ENCODE results near the gene NPHP4. TPM values are rescaled to one million over a fixed set of nuclear protein-coding genes. Genes with fewer than 3 reads are reported as not detected.

NPHP4 gene
- polyA plus RNA-seq, 1 donor (not counting 4 experiments of a cell fraction or from before 2014, with no cell fraction given), result 3.7 TPM

- TF ChIP-seq CTCF (optimal IDR thresholded peaks at IDR 0.05 in 1 of 3, IDR thresholded peaks at IDR 0.05 in 1 of 3, conservative IDR thresholded peaks at IDR 0.05 in 1 of 3; ENCODE audit: extremely low read depth in 1 of 3, insufficient read depth in 2 of 3, low read length in 3 of 3) (no peak), EZH2 (IDR thresholded peaks at IDR 0.05; ENCODE audit: low read length) (no peak)
Measured at GRCh38 chr1:5859766-5860165, 132.5 kb downstream of the NPHP4 start.

GRCh38 chr1:5858844-5859407 is 133.3 kb downstream of the NPHP4 start:
- dilution Hi-C loops (cut with MboI; ENCODE audit: extremely low pct_ligation_motif_present, low sequenced_read_pairs), result no loop called here

More at GRCh38 chr1:5859766-5860165, 132.5 kb downstream of the NPHP4 start:
- Histone ChIP-seq H3K36me3 (ENCODE audit: control insufficient read depth in 2 of 2, extremely low read depth in 1 of 2, insufficient read depth in 2 of 2, low read length in 2 of 2) (peaks cover 0 to 3% of the 10 kb centered on the region in 2 experiments), H3K4me2 (ENCODE audit: control insufficient read depth, extremely low read depth, insufficient read depth, low read depth, low read length) (no peak overlapping the region), H4K20me1 (ENCODE audit: control insufficient read depth, extremely low read depth, insufficient read depth, low read length) (no peaks in the 10 kb centered on the region), H3K27ac (ENCODE audit: control insufficient read depth, insufficient read depth, low read length) (no peak overlapping the region), H2AFZ (ENCODE audit: control insufficient read depth, low read length) (no peak overlapping the region), H3K9me3 (ENCODE audit: control insufficient read depth, low read depth, low read length) (no peaks in the 10 kb centered on the region), H3K27me3 (ENCODE audit: control insufficient read depth, extremely low read depth, insufficient read depth, low read length) (no peaks in the 10 kb centered on the region), H3K79me2 (ENCODE audit: control insufficient read depth, insufficient read depth, low read length) (no peaks in the 10 kb centered on the region), H3K9ac (ENCODE audit: control insufficient read depth, extremely low read depth, insufficient read depth, low read length) (no peak overlapping the region), H3K4me1 (ENCODE audit: control insufficient read depth, extremely low read depth, insufficient read depth, low read length) (no peaks in the 10 kb centered on the region), H3K4me3 (ENCODE audit: control insufficient read depth in 2 of 3, extremely low read depth in 1 of 3, insufficient read depth in 2 of 3, low read depth in 1 of 3, low read length in 3 of 3) (no peak overlapping the region), H3K9me1 (ENCODE audit: control insufficient read depth, extremely low read depth, insufficient read depth, low read length) (no peaks in the 10 kb centered on the region)
- dilution Hi-C loops (cut with MboI; ENCODE audit: extremely low pct_ligation_motif_present, low sequenced_read_pairs), result no loop called here
- FAIRE-seq (no peak), DNase-seq (ENCODE audit: low read depth, low spot score) (no peak)

More at GRCh38 chr1:5858844-5859407, 133.3 kb downstream of the NPHP4 start:
- no peaks in the 10 kb centered on the region for H3K79me2 ChIP-seq (ENCODE audit: control insufficient read depth, insufficient read depth, low read length)
- H2AFZ ChIP-seq (ENCODE audit: control insufficient read depth, low read length), result no peak overlapping the region
- H3K27ac ChIP-seq (ENCODE audit: control insufficient read depth, insufficient read depth, low read length), result no peak overlapping the region
- no peaks in the 10 kb centered on the region for H3K9me1 ChIP-seq (ENCODE audit: control insufficient read depth, extremely low read depth, insufficient read depth, low read length)
- no peaks in the 10 kb centered on the region for H3K27me3 ChIP-seq (ENCODE audit: control insufficient read depth, extremely low read depth, insufficient read depth, low read length)
- no peak for TF ChIP-seq CTCF (optimal IDR thresholded peaks at IDR 0.05 in 1 of 3, IDR thresholded peaks at IDR 0.05 in 1 of 3, conservative IDR thresholded peaks at IDR 0.05 in 1 of 3; ENCODE audit: extremely low read depth in 1 of 3, insufficient read depth in 2 of 3, low read length in 3 of 3)
- no peak for TF ChIP-seq EZH2 (IDR thresholded peaks at IDR 0.05; ENCODE audit: low read length)
- H3K9ac ChIP-seq (ENCODE audit: control insufficient read depth, extremely low read depth, insufficient read depth, low read length), result no peak overlapping the region
- no peaks in the 10 kb centered on the region for H3K9me3 ChIP-seq (ENCODE audit: control insufficient read depth, low read depth, low read length)
- DNase-seq (ENCODE audit: low read depth, low spot score), result no peak
- FAIRE-seq, result no peak
- H4K20me1 ChIP-seq (ENCODE audit: control insufficient read depth, extremely low read depth, insufficient read depth, low read length), result no peaks in the 10 kb centered on the region
- peaks cover 0 to 3% of the 10 kb centered on the region in 2 experiments for H3K36me3 ChIP-seq (ENCODE audit: control insufficient read depth in 2 of 2, extremely low read depth in 1 of 2, insufficient read depth in 2 of 2, low read length in 2 of 2)
- H3K4me2 ChIP-seq (ENCODE audit: control insufficient read depth, extremely low read depth, insufficient read depth, low read depth, low read length), result no peak overlapping the region
- no peak overlapping the region for H3K4me3 ChIP-seq (ENCODE audit: control insufficient read depth in 2 of 3, extremely low read depth in 1 of 3, insufficient read depth in 2 of 3, low read depth in 1 of 3, low read length in 3 of 3)
- H3K4me1 ChIP-seq (ENCODE audit: control insufficient read depth, extremely low read depth, insufficient read depth, low read length), result no peaks in the 10 kb centered on the region
